ENCODE results near the gene ANKMY1. TPM values are rescaled to one million over a fixed set of nuclear protein-coding genes. Genes with fewer than 3 reads are reported as not detected.

The ANKMY1 gene
- total and polyA plus RNA-seq, 2 of the 13 experiments (the other 11 are each of a cell fraction or from before 2014, with no cell fraction given): 11.7 to 18.8 TPM

GRCh38 chr2:240586198-240586918 lies 28.6 kb upstream of the ANKMY1 start, which contains the start of gene CAPN10 (continued):
- peak; percentile 63; the same call in 1 of the 2 replicates for TF ChIP-seq TFDP1 (CRISPR knock-in tag; IDR thresholded peaks at IDR 0.05; ENCODE audit: borderline replicate concordance)
- peak; percentile 50 for TF ChIP-seq PAXIP1 (CRISPR knock-in tag; conservative IDR thresholded peaks at IDR 0.05)
- TF ChIP-seq MTF2 (CRISPR knock-in tag; IDR thresholded peaks at IDR 0.05; ENCODE audit: borderline replicate concordance): no peak; the same call in 1 of the 2 replicates
- TF ChIP-seq RARA (CRISPR knock-in tag; IDR thresholded peaks at IDR 0.05): peak; percentile 36; the same call in 1 of the 2 replicates
- no peak for TF ChIP-seq ZNF615 (CRISPR knock-in tag; IDR thresholded peaks at IDR 0.05; ENCODE audit: borderline replicate concordance)
- TF ChIP-seq SNAI1 (CRISPR knock-in tag; IDR thresholded peaks at IDR 0.05; ENCODE audit: borderline replicate concordance): no peak
- no peak for TF ChIP-seq MAF1 (CRISPR knock-in tag; IDR thresholded peaks at IDR 0.05; ENCODE audit: borderline replicate concordance)
- TF ChIP-seq JUND (CRISPR knock-in tag; IDR thresholded peaks at IDR 0.05): no peak
- peak; percentile 15 for TF ChIP-seq IKZF4 (CRISPR knock-in tag; IDR thresholded peaks at IDR 0.05; ENCODE audit: borderline replicate concordance, low read depth, not compliant biosample characterization)
- TF ChIP-seq HOMEZ (CRISPR knock-in tag; IDR thresholded peaks at IDR 0.05; ENCODE audit: low read depth): no peak; the same call in 1 of the 2 replicates
- TF ChIP-seq ZSCAN12 (CRISPR knock-in tag; IDR thresholded peaks at IDR 0.05): no peak
- TF ChIP-seq ELK4 (CRISPR knock-in tag; IDR thresholded peaks at IDR 0.05; ENCODE audit: borderline replicate concordance): peak; percentile 99
- TF ChIP-seq KLF11 (CRISPR knock-in tag; IDR thresholded peaks at IDR 0.05): peak; percentile 41
- TF ChIP-seq ATAD3A (CRISPR knock-in tag; IDR thresholded peaks at IDR 0.05): no peak

All from HepG2 (cell line).